Psoas muscle (tissue), 8 donors: ENCODE results near the gene ADARB1. TPM values are rescaled to one million over a fixed set of nuclear protein-coding genes. Genes with fewer than 3 reads are reported as not detected.

Source experiments
- ATAC-seq, 4 donors: fragments of 200-7000 bp; cut with Tn5 transposase; one replicate each; pipeline ENCODE4 v1.9.1; 2020; ENCODE audit warnings: moderate library complexity in 3 of 4, mild to moderate bottlenecking in 2 of 4
- DNase-seq, 2 donors: peaks; one replicate each; pipeline ENCODE4 v3.0.0-alpha.2; 2020
- H3K27ac ChIP-seq: fragments of 200-600 bp; one replicate; pipeline ENCODE4 v1.8.0; 2022
- H3K27me3 ChIP-seq, 3 donors: fragments of 200-600 bp in 1 of 3; one replicate each; pipeline versions ENCODE4 v1.6.1 to v1.8.0; 2013 to 2022; ENCODE audit warnings: low read length in 2 of 3, mild to moderate bottlenecking in 2 of 3, moderate library complexity in 1 of 3; ENCODE audit not compliant: insufficient read depth in 3 of 3
- H3K36me3 ChIP-seq, 2 donors: fragments of 200-600 bp in 1 of 2; one replicate each; pipeline versions ENCODE4 v1.6.1 to v1.8.0; 2013 to 2022; ENCODE audit warnings: low read depth in 1 of 2, mild to moderate bottlenecking in 1 of 2, moderate library complexity in 1 of 2; ENCODE audit not compliant: insufficient read depth in 1 of 2
- H3K4me1 ChIP-seq: fragments of 200-600 bp; one replicate; pipeline ENCODE4 v1.8.0; 2022
- H3K4me3 ChIP-seq: fragments of 200-600 bp; one replicate; pipeline ENCODE4 v1.8.0; 2022; ENCODE audit warnings: mild to moderate bottlenecking
- H3K9me3 ChIP-seq: fragments of 200-600 bp; one replicate; pipeline ENCODE4 v1.8.0; 2022
- CTCF ChIP-seq: fragments of 200-600 bp; IDR thresholded peaks from one replicate; pipeline ENCODE4 v1.8.0; 2022; ENCODE audit warnings: antibody characterized with exemption
- WGBS, 3 donors: extraction: QIAGEN DNeasy Blood & Tissue Kit; methylation state at CpG; one replicate each; pipeline versions ENCODE4 v1.1.6 to v1.1.7; 2013; 5-methylcytosine and 5-hydroxymethylcytosine counted together
- intact Hi-C, 2 donors: fragments of 100-400 bp; cut with DNase I; formaldehyde crosslinking; loops; one replicate each; pipeline versions ENCODE4 v1.11.0 to v1.14.2; 2022
- polyA plus RNA-seq, 3 donors: library from polyadenylated mRNA; stranded (reverse); fragments of 200-250 nt; gene quantifications; one replicate each; pipeline ENCODE4 v1.2.3, GENCODE V29; 2013
- total RNA-seq, 4 donors: library from RNA; stranded (reverse); fragmentation: NEBNext Ultra II Directional in 2 of 4; extraction: Animal tissue kit (Norgen Biotek cat#: 25700) in 2 of 4; gene quantifications; one replicate each; pipeline versions ENCODE4 v1.2.1 to v1.2.4, GENCODE V29; 2021 to 2023
- donor health status: healthy with polysubstance abuse.
- donor health status: DM: no; HTN: no; CAD: no; lungs with moderate emphysema.
- donor health status: Bipolar disorder and iron deficiency.
- donor health status: healthy.
- donor health status: DM: yes; HTN: yes; CAD: no.
- donor health status: DM: no; HTN: no; CAD: no.
- donor health status: DM: no; HTN: no; CAD: no.
- donor health status: DM: yes; HTN: yes; CAD: no.

ADARB1 gene
- total and polyA plus RNA-seq, 7 donors = 3.8 to 22.7 (median 6.9) TPM

- intact Hi-C loops = loop anchor here (2.0 to 10.0 kb wide), 3 partner anchors 18 to 119 kb away; no protein-coding TSS in a partner anchor
- no peak for TF ChIP-seq CTCF
- Histone ChIP-seq H3K36me3 (no peaks in the 10 kb centered on the region), H3K27ac (peak overlapping the region; percentile 65), H3K4me1 (peaks cover 26% of the 10 kb centered on the region), H3K27me3 (no peaks in the 10 kb centered on the region), H3K9me3 (no peaks in the 10 kb centered on the region), H3K4me3 (peak overlapping the region; percentile 10)
- WGBS, 3 donors = 42 to 57% (median 42%) methylated on average over 20 to 24 of the region's 24 CpGs
- ATAC-seq (peak; percentile 53 to 79 (median 64)), DNase-seq (peak; percentile 47 to 69)
These were observed 3.1 kb upstream of the ADARB1 start for GRCh38 chr21:45071078-45071873.

- H3K27ac ChIP-seq = no peak overlapping the region
- intact Hi-C loops = loop anchor here (2.0 to 10.0 kb wide), 3 partner anchors 19 to 120 kb away; no protein-coding TSS in a partner anchor
- H3K4me3 ChIP-seq = no peak overlapping the region
- DNase-seq (no peak), ATAC-seq (no peak)
- peaks cover 30% of the 10 kb centered on the region for H3K4me1 ChIP-seq
- H3K27me3 ChIP-seq = no peaks in the 10 kb centered on the region
- H3K9me3 ChIP-seq = no peaks in the 10 kb centered on the region
- WGBS, 3 donors = 86 to 89% (median 86%) methylated on average over 32 of the region's 32 CpGs
- no peaks in the 10 kb centered on the region for H3K36me3 ChIP-seq
- TF ChIP-seq CTCF = no peak
These were observed 2.3 kb upstream of the ADARB1 start for GRCh38 chr21:45071874-45072737.

GRCh38 chr21:45072738-45073300, 1.6 kb upstream of the ADARB1 start:
- no peaks in the 10 kb centered on the region for H3K36me3 ChIP-seq
- 88 to 91% (median 91%) methylated on average over 29 of the region's 29 CpGs for WGBS, 3 donors
- intact Hi-C loops = loop anchor here (5.0 to 10.0 kb wide), 2 partner anchors 52 to 121 kb away; no protein-coding TSS in a partner anchor
- H3K4me1 ChIP-seq = peaks cover 30% of the 10 kb centered on the region
- H3K4me3 ChIP-seq = peak overlapping the region; percentile 92
- DNase-seq (no peak), ATAC-seq (no peak)
- TF ChIP-seq CTCF = no peak
- no peaks in the 10 kb centered on the region for H3K9me3 ChIP-seq
- no peak overlapping the region for H3K27ac ChIP-seq
- H3K27me3 ChIP-seq = no peaks in the 10 kb centered on the region

- peak in 1 of 2 donors; percentile 63 for DNase-seq
- H3K27me3 ChIP-seq = no peaks in the 10 kb centered on the region
- TF ChIP-seq CTCF = no peak
- peaks cover 31% of the 10 kb centered on the region for H3K4me1 ChIP-seq
- peak overlapping the region; percentile 93 for H3K27ac ChIP-seq
- ATAC-seq = peak; percentile 16 to 32 (median 21)
- H3K36me3 ChIP-seq = no peaks in the 10 kb centered on the region
- WGBS, 3 donors = 22 to 28% (median 25%) methylated on average over 28 to 39 of the region's 42 CpGs
- intact Hi-C loops = loop anchor here (5.0 to 10.0 kb wide), 2 partner anchors 51 to 121 kb away; no protein-coding TSS in a partner anchor
- no peaks in the 10 kb centered on the region for H3K9me3 ChIP-seq
- peak overlapping the region; percentile 92 for H3K4me3 ChIP-seq
These were observed 906 bp upstream of the ADARB1 start for GRCh38 chr21:45073301-45074047.
